Keratinocyte (primary cell): ENCODE results near the gene KCNQ1OT1. TPM values are rescaled to one million over a fixed set of nuclear protein-coding genes. Genes with fewer than 3 reads are reported as not detected.

Experiments used
- DNase-seq: peaks from one replicate; pipeline ENCODE4 v3.0.0-alpha.2; 2011; ENCODE audit warnings: low read depth, missing footprints, low spot score
- FAIRE-seq: peaks from 2 replicates; lab custom pipeline; 2011; peaks lifted over from hg19 to GRCh38; lab: Jason Lieb, UNC
- H2AFZ ChIP-seq: 2 replicates; pipeline ENCODE4 v1.6.0; 2012; ENCODE audit warnings: low read length, control low read depth, inconsistent platforms; ENCODE audit not compliant: control insufficient read depth
- H3K27ac ChIP-seq: 2 replicates; pipeline ENCODE4 v1.5.1; 2011; ENCODE audit warnings: low read length; ENCODE audit not compliant: control insufficient read depth, insufficient read depth
- H3K27me3 ChIP-seq: 3 replicates; pipeline ENCODE4 v1.6.0; 2011; ENCODE audit warnings: low read length; ENCODE audit not compliant: control insufficient read depth, insufficient read depth; ENCODE audit errors: extremely low read depth
- H3K36me3 ChIP-seq, 2 experiments: 2 replicates in 1 of 2; 3 replicates in 1 of 2; pipeline ENCODE4 v1.5.1; 2011; ENCODE audit warnings: low read length in 2 of 2, mild to moderate bottlenecking in 1 of 2; ENCODE audit not compliant: control insufficient read depth in 2 of 2, insufficient read depth in 2 of 2; ENCODE audit errors: extremely low read depth in 1 of 2
- H3K4me1 ChIP-seq: 3 replicates; pipeline ENCODE4 v1.5.1; 2011; ENCODE audit warnings: low read length; ENCODE audit not compliant: control insufficient read depth, insufficient read depth; ENCODE audit errors: extremely low read depth
- H3K4me2 ChIP-seq: 3 replicates; pipeline ENCODE4 v1.6.0; 2011; ENCODE audit warnings: low read depth, low read length; ENCODE audit not compliant: control insufficient read depth, insufficient read depth; ENCODE audit errors: extremely low read depth
- H3K4me3 ChIP-seq, 3 experiments: fragments of 200-600 bp in 1 of 3; sonication (generic) in 1 of 3; 2 replicates in 2 of 3; 3 replicates in 1 of 3; pipeline ENCODE4 v1.5.1; 2011 to 2016; ENCODE audit warnings: low read length in 3 of 3, mild to moderate bottlenecking in 3 of 3, control low read depth in 2 of 3, inconsistent platforms in 1 of 3, low read depth in 1 of 3, mixed read lengths in 1 of 3, mixed run types in 1 of 3, moderate library complexity in 1 of 3; ENCODE audit not compliant: control insufficient read depth in 2 of 3, insufficient read depth in 2 of 3; ENCODE audit errors: extremely low read depth in 1 of 3
- H3K79me2 ChIP-seq: 2 replicates; pipeline ENCODE4 v1.6.0; 2012; ENCODE audit warnings: low read length; ENCODE audit not compliant: control insufficient read depth, insufficient read depth
- H3K9ac ChIP-seq: 3 replicates; pipeline ENCODE4 v1.6.0; 2011; ENCODE audit warnings: low read length; ENCODE audit not compliant: control insufficient read depth, insufficient read depth; ENCODE audit errors: extremely low read depth
- H3K9me1 ChIP-seq: 3 replicates; pipeline ENCODE4 v1.6.0; 2011; ENCODE audit warnings: low read length; ENCODE audit not compliant: control insufficient read depth, insufficient read depth; ENCODE audit errors: extremely low read depth
- H3K9me3 ChIP-seq: 2 replicates; pipeline ENCODE4 v1.5.1; 2012; ENCODE audit warnings: low read depth, low read length; ENCODE audit not compliant: control insufficient read depth
- H4K20me1 ChIP-seq: 3 replicates; pipeline ENCODE4 v1.6.0; 2011; ENCODE audit warnings: low read length; ENCODE audit not compliant: control insufficient read depth, insufficient read depth; ENCODE audit errors: extremely low read depth
- EZH2 ChIP-seq: IDR thresholded peaks from one replicate; pipeline ENCODE4 v1.6.1; 2012; ENCODE audit warnings: inconsistent platforms, mild to moderate bottlenecking, low read length, moderate library complexity
- dilution Hi-C: fragments of 300-500 bp; cut with MboI; formaldehyde crosslinking; loops from one replicate; pipeline ENCODE4 v1.7.0; 2020; ENCODE audit warnings: low sequenced_read_pairs; ENCODE audit not compliant: extremely low pct_ligation_motif_present
- polyA plus RNA-seq, 5 experiments: library from polyadenylated mRNA; depleted of rRNA in 3 of 5; stranded (reverse) in 3 of 5; stranded (forward) in 1 of 5; unstranded in 1 of 5; fragments of >200 nt; gene quantifications; 1 replicate in 1 of 5; 2 replicates in 3 of 5; 3 replicates in 1 of 5; pipeline versions ENCODE4 v1.2.1 to v1.2.3, GENCODE V29; 2011 to 2012; ENCODE audit warnings: missing spikeins in 2 of 5, low read depth in 1 of 5, low replicate concordance in 1 of 5
- TF ChIP-seq, protein P1 (sequence below), 3 experiments: IDR thresholded peaks in 1 of 3; conservative IDR thresholded peaks in 1 of 3; optimal IDR thresholded peaks in 1 of 3; 2 replicates in 2 of 3; 3 replicates in 1 of 3; pipeline versions ENCODE3 to v1.5.1; 2011; ENCODE audit warnings: low read length in 3 of 3, mild to moderate bottlenecking in 3 of 3, moderate library complexity in 2 of 3, control low read depth in 1 of 3, inconsistent platforms in 1 of 3; ENCODE audit not compliant: insufficient read depth in 2 of 3; ENCODE audit errors: extremely low read depth in 1 of 3

The KCNQ1OT1 gene
- polyA plus RNA-seq, 1 donor (not counting 4 experiments of a cell fraction or from before 2014, with no cell fraction given) = 0.07 TPM

DNA sequence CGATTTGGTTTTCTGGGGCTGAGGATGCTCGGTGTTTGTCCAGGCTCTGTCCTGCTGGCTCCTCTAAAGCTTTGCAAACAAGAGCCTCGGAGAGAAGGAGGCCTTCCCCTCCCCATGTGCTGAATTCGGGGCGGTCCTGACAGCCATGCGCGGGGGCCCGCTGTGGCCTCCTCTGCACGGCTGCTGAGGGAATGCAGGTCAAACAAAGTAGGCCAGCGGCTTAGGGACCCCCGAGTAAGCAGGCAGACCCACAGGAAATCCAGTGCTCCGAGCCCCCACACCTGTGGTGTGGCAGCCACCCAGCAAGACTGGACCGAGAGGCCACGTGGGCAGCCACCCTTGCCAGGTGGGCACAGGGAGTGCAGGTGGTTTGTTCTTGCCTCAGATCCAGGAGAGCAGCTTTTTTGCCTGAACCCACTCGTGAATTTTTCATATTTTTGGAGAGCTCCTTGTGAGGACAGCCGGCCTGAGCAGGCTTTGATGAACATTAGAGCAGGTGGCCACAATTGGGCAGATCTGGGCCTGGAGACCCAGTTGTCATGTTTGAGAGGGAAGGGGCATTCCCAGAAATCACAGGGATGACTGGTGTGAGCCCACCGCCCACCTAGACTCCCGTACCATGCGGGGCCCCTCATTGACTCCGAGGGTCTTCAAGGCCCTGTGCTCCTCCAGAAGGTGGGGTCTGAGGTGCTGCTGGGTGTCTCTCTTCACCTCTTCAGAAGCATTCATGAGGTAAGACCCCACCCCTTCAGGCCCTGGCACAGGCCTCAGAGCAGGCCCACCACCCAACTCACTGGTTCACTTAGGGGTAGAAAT, 43.0 kb upstream of the KCNQ1OT1 start:
- H3K27me3 ChIP-seq = peaks cover 13% of the 10 kb centered on the region
- H3K27ac ChIP-seq = no peak overlapping the region
- H3K4me1 ChIP-seq = no peaks in the 10 kb centered on the region
- DNase-seq (no peak), FAIRE-seq (no peak)
- no peak overlapping the region for H3K9ac ChIP-seq
- dilution Hi-C loops = no loop called here
- H3K4me2 ChIP-seq = no peak overlapping the region
- no peaks in the 10 kb centered on the region for H3K36me3 ChIP-seq
- TF ChIP-seq, protein P1, sequence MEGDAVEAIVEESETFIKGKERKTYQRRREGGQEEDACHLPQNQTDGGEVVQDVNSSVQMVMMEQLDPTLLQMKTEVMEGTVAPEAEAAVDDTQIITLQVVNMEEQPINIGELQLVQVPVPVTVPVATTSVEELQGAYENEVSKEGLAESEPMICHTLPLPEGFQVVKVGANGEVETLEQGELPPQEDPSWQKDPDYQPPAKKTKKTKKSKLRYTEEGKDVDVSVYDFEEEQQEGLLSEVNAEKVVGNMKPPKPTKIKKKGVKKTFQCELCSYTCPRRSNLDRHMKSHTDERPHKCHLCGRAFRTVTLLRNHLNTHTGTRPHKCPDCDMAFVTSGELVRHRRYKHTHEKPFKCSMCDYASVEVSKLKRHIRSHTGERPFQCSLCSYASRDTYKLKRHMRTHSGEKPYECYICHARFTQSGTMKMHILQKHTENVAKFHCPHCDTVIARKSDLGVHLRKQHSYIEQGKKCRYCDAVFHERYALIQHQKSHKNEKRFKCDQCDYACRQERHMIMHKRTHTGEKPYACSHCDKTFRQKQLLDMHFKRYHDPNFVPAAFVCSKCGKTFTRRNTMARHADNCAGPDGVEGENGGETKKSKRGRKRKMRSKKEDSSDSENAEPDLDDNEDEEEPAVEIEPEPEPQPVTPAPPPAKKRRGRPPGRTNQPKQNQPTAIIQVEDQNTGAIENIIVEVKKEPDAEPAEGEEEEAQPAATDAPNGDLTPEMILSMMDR (optimal IDR thresholded peaks at IDR 0.05 in 1 of 3, IDR thresholded peaks at IDR 0.05 in 1 of 3, conservative IDR thresholded peaks at IDR 0.05 in 1 of 3; ENCODE audit: extremely low read depth in 1 of 3, insufficient read depth in 2 of 3, low read length in 3 of 3) = no peak
- TF ChIP-seq EZH2 = no peak
- no peaks in the 10 kb centered on the region for H4K20me1 ChIP-seq
- no peaks in the 10 kb centered on the region for H3K9me3 ChIP-seq
- H3K79me2 ChIP-seq = no peaks in the 10 kb centered on the region
- H3K9me1 ChIP-seq = no peaks in the 10 kb centered on the region
- H2AFZ ChIP-seq = no peak overlapping the region
- no peak overlapping the region for H3K4me3 ChIP-seq

DNA sequence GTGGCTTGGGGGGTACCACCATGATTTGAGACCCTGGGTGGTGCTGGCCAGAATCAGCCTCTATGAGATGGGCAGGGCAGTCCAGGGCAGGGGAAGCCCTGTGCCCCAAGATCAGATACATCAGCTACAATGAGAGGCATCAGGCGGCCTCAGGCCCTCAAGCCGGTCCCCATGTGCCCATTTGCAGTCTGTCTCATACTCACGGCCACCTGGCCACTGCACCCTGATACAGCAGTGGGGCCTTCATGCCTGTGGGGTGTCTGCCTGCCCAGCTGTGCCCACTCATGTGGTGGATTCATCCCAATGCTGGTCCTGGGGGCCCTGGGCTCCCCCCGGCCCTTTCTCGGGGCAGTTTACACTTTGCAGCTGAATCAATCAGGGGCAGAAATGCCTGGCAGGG, 42.4 kb upstream of the KCNQ1OT1 start:
- peaks cover 7% of the 10 kb centered on the region for H3K27me3 ChIP-seq
- H3K9me1 ChIP-seq = no peaks in the 10 kb centered on the region
- H3K4me1 ChIP-seq = no peaks in the 10 kb centered on the region
- H4K20me1 ChIP-seq = no peaks in the 10 kb centered on the region
- no peak for FAIRE-seq
- H3K36me3 ChIP-seq = no peaks in the 10 kb centered on the region
- no peaks in the 10 kb centered on the region for H3K9me3 ChIP-seq
- dilution Hi-C loops = no loop called here
- no peaks in the 10 kb centered on the region for H3K79me2 ChIP-seq
- no peak overlapping the region for H3K27ac ChIP-seq
- TF ChIP-seq EZH2 = no peak
- TF ChIP-seq, protein P1 (optimal IDR thresholded peaks at IDR 0.05 in 1 of 3, IDR thresholded peaks at IDR 0.05 in 1 of 3, conservative IDR thresholded peaks at IDR 0.05 in 1 of 3; ENCODE audit: extremely low read depth in 1 of 3, insufficient read depth in 2 of 3, low read length in 3 of 3) = no peak
- H3K4me3 ChIP-seq = no peak overlapping the region
- no peak overlapping the region for H3K4me2 ChIP-seq
- H2AFZ ChIP-seq = no peak overlapping the region
- no peak overlapping the region for H3K9ac ChIP-seq
- no peak for DNase-seq
